Measurements from ENCODE around the gene IFIT3. TPM values are rescaled to one million over a fixed set of nuclear protein-coding genes. Genes with fewer than 3 reads are reported as not detected.

The IFIT3 gene
- total and polyA plus RNA-seq, 9 of the 15 experiments (the other 6 are each of a cell fraction or from before 2014, with no cell fraction given): 0.23 to 2.2 (median 0.77) TPM

DNA sequence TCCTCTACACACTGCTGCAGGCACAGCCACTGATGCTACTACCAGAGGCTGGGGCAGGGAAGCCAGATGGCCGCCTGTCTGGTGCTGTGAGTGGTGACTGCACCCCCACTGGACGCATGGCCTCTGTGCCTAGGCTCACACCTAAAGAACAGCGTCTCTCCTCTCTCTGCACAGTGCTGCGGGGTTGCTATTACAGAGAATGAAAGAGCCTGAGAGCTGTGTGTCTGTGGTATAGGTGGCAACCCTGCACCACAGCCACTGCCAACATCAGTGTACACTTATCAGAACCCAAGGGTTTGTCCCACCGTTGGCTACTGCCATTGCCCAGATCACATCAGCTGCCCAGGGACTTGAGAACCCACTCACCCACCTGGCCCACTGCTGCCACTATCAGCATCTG is 30.0 kb upstream of the IFIT3 start:
- Histone ChIP-seq H3K9ac (ENCODE audit: insufficient read depth in 1 of 2, low read depth in 2 of 2, low read length in 2 of 2) (no peak overlapping the region), H3K9me1 (ENCODE audit: control insufficient read depth, insufficient read depth, low read length) (no peaks in the 10 kb centered on the region), H3K27me3 (ENCODE audit: control insufficient read depth in 2 of 2, insufficient read depth in 2 of 2, low read length in 2 of 2) (no peaks in the 10 kb centered on the region), H4K20me1 (replicated peaks; ENCODE audit: control insufficient read depth, insufficient read depth, low read length) (no peaks in the 10 kb centered on the region), H3K4me1 (replicated peaks in 1 of 2; ENCODE audit: control insufficient read depth in 2 of 2, insufficient read depth in 2 of 2, low read length in 2 of 2) (no peaks in the 10 kb centered on the region), H3K36me3 (ENCODE audit: control insufficient read depth, insufficient read depth, low read length) (no peaks in the 10 kb centered on the region), H3K4me2 (ENCODE audit: insufficient read depth, low read length) (no peak overlapping the region), H3K9me3 (replicated peaks; ENCODE audit: control insufficient read depth, insufficient read depth, low read depth, low read length) (no peaks in the 10 kb centered on the region; the same call in none of the 2 replicates), H3K4me3 (no peak overlapping the region), H3K27ac (ENCODE audit: extremely low read depth, low read depth, low read length) (no peak overlapping the region), H2AFZ (ENCODE audit: low read depth, low read length) (no peak overlapping the region), H3K79me2 (ENCODE audit: control insufficient read depth, insufficient read depth, low read length) (no peaks in the 10 kb centered on the region)
- ChIA-PET POLR2A (no interaction called here), CTCF (ENCODE audit: low intra/inter-chr PET ratio) (no interaction called here)
- DNase-seq (ENCODE audit: extremely low read depth in 1 of 4, low spot score in 3 of 4) (no peak), FAIRE-seq (no peak), ATAC-seq (no peak)
- TF ChIP-seq ZNF561 (CRISPR knock-in tag; conservative IDR thresholded peaks at IDR 0.05): no peak
- no peak for TF ChIP-seq ZNF668 (CRISPR knock-in tag; IDR thresholded peaks at IDR 0.05)
- no peak for TF ChIP-seq ZNF408 (CRISPR knock-in tag; IDR thresholded peaks at IDR 0.05; ENCODE audit: low read depth)
- TF ChIP-seq CBX3 (IDR thresholded peaks at IDR 0.05; ENCODE audit: borderline replicate concordance in 1 of 2, low read length in 2 of 2): no peak
- intact Hi-C loops (cut with micrococcal nuclease): loop anchor here (10.0 kb wide), 1 partner anchor 267 kb away; no protein-coding TSS in a partner anchor
- 7% methylated on average over 3 of the region's 5 CpGs for WGBS (ENCODE audit: insufficient coverage, low coverage, missing lambda C conversion rate)
- in situ Hi-C loops (cut with MboI): no loop called here
- no TSS peak for BruUV-seq (replicated peaks)

DNA sequence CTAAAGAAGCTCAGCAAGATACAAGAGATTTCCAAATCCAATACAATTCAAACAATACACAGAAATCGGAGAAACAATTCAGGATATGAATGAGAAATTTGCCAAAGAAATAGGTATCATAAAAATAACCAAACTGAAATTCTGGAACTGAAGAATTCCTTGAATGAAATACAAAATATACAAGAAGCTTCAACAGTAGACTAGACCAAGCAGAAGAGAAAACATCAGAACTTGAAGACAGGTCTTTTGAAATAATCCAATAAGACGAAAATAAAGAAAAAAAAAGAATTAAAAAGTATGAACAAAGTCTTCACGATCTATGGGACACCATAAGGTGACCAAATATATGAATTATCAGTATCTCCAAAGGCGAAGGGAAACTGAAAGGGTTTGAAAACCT is 28.8 kb upstream of the IFIT3 start:
- Histone ChIP-seq H3K4me3 (no peak overlapping the region), H3K4me2 (ENCODE audit: insufficient read depth, low read length) (no peak overlapping the region), H3K9ac (ENCODE audit: insufficient read depth in 1 of 2, low read depth in 2 of 2, low read length in 2 of 2) (no peak overlapping the region), H3K36me3 (ENCODE audit: control insufficient read depth, insufficient read depth, low read length) (no peaks in the 10 kb centered on the region), H3K27me3 (ENCODE audit: control insufficient read depth in 2 of 2, insufficient read depth in 2 of 2, low read length in 2 of 2) (no peaks in the 10 kb centered on the region), H3K9me1 (ENCODE audit: control insufficient read depth, insufficient read depth, low read length) (no peaks in the 10 kb centered on the region), H2AFZ (ENCODE audit: low read depth, low read length) (no peak overlapping the region), H4K20me1 (replicated peaks; ENCODE audit: control insufficient read depth, insufficient read depth, low read length) (no peaks in the 10 kb centered on the region), H3K4me1 (replicated peaks in 1 of 2; ENCODE audit: control insufficient read depth in 2 of 2, insufficient read depth in 2 of 2, low read length in 2 of 2) (no peaks in the 10 kb centered on the region), H3K79me2 (ENCODE audit: control insufficient read depth, insufficient read depth, low read length) (no peaks in the 10 kb centered on the region), H3K27ac (ENCODE audit: extremely low read depth, low read depth, low read length) (no peak overlapping the region), H3K9me3 (replicated peaks; ENCODE audit: control insufficient read depth, insufficient read depth, low read depth, low read length) (no peaks in the 10 kb centered on the region; the same call in none of the 2 replicates)
- WGBS (ENCODE audit: insufficient coverage, low coverage, missing lambda C conversion rate): 7% methylated on average over 4 of the region's 4 CpGs
- BruUV-seq (replicated peaks): no TSS peak
- ChIA-PET POLR2A (interaction anchor here (0.6 kb wide), 1 partner anchor 324 kb away, joined by 3 read pairs; no protein-coding TSS in a partner anchor), CTCF (ENCODE audit: low intra/inter-chr PET ratio) (no interaction called here)
- in situ Hi-C loops (cut with MboI): no loop called here
- FAIRE-seq (no peak), DNase-seq (ENCODE audit: extremely low read depth in 1 of 4, low spot score in 3 of 4) (no peak), ATAC-seq (no peak)
- TF ChIP-seq ZNF347 (CRISPR knock-in tag; IDR thresholded peaks at IDR 0.05; ENCODE audit: low read depth) (no peak), CBX3 (IDR thresholded peaks at IDR 0.05; ENCODE audit: borderline replicate concordance in 1 of 2, low read length in 2 of 2) (peak in 1 of 2 experiments; percentile 74; a peak in 1 of 3 replicates)
- intact Hi-C loops (cut with micrococcal nuclease): loop anchor here (10.0 kb wide), 1 partner anchor 266 kb away; no protein-coding TSS in a partner anchor

All from K562 (cell line).